NCI-H2029 treated with DMSO at 0.1 percent for 48 hours (cell line): ENCODE data around the gene NARS2.

Experiments used
- DNase-seq: peaks from one replicate; lab custom pipeline; 2025; lab: John Stamatoyannopoulos, UW

The NARS2 gene

GRCh38 chr11:78432058-78432515 is 142.6 kb downstream of the NARS2 start:
- DNase-seq = no peak

- DNase-seq = no peak
Measured at GRCh38 chr11:78429660-78430059, 145.0 kb downstream of the NARS2 start.

- no peak for DNase-seq
Measured at GRCh38 chr11:78429209-78429608, 145.5 kb downstream of the NARS2 start.

GRCh38 chr11:78428773-78429172 is 145.9 kb downstream of the NARS2 start:
- no peak for DNase-seq

GRCh38 chr11:78428266-78428636 is 146.4 kb downstream of the NARS2 start:
- DNase-seq = no peak

- DNase-seq = no peak
Measured at GRCh38 chr11:78427615-78428265, 146.9 kb downstream of the NARS2 start.

- no peak for DNase-seq
Measured at GRCh38 chr11:78426845-78427244, 147.8 kb downstream of the NARS2 start.

GRCh38 chr11:78425399-78426070 is 149.1 kb downstream of the NARS2 start:
- DNase-seq = no peak

- DNase-seq = no peak
Measured at GRCh38 chr11:78424334-78425270, 150.1 kb downstream of the NARS2 start.

GRCh38 chr11:78423241-78423640 is 151.4 kb downstream of the NARS2 start:
- DNase-seq = no peak

- DNase-seq = no peak
Measured at GRCh38 chr11:78420796-78421209, 153.9 kb downstream of the NARS2 start.

- DNase-seq = peak; percentile 6
Measured at GRCh38 chr11:78420255-78420764, 154.4 kb downstream of the NARS2 start.

GRCh38 chr11:78419327-78419726 is 155.3 kb downstream of the NARS2 start:
- peak; percentile 17 for DNase-seq

GRCh38 chr11:78418584-78419211 is 156.0 kb downstream of the NARS2 start:
- no peak for DNase-seq

- peak; percentile 13 for DNase-seq
Measured at GRCh38 chr11:78417888-78418583, 156.6 kb downstream of the NARS2 start.

GRCh38 chr11:78417175-78417887 is 157.3 kb downstream of the NARS2 start, which contains the start of gene GAB2:
GAB2 (minus strand) TSS chr11:78417820; CDS start chr11:78417720, 100 bp downstream.
- DNase-seq = no peak

- peak; percentile 37 for DNase-seq
Measured at GRCh38 chr11:78416285-78417174, 158.1 kb downstream of the NARS2 start.

- DNase-seq = no peak
Measured at GRCh38 chr11:78415338-78415737, 159.3 kb downstream of the NARS2 start.

- peak; percentile 7 for DNase-seq
Measured at GRCh38 chr11:78414321-78415051, 160.2 kb downstream of the NARS2 start.
